ENCODE measurements around the gene LRRC73. TPM values are rescaled to one million over a fixed set of nuclear protein-coding genes. Genes with fewer than 3 reads are reported as not detected.
"Not testable (repeated sequence)": the region's sequence is repeated elsewhere in the genome, so short reads cannot be mapped to it uniquely, and the experiment has no call there.

The LRRC73 gene
- total RNA-seq, 1 experiment from 2014 or later = 0.19 TPM

GRCh38 chr6:43499028-43499815, 10.9 kb downstream of the LRRC73 start:
- DNase-seq = no peak
- Histone ChIP-seq H3K4me1 (ENCODE audit: low read length) (no peaks in the 10 kb centered on the region), H3K9me2 (replicated peaks; ENCODE audit: insufficient read depth, low read length) (no peaks in the 10 kb centered on the region), H3K4me2 (ENCODE audit: low read depth, low read length, poor library complexity, severe bottlenecking) (no peak overlapping the region), H2AFZ (ENCODE audit: low read length) (no peak overlapping the region), H3K9me3 (ENCODE audit: low read length) (no peaks in the 10 kb centered on the region), H3K4me3 (ENCODE audit: low read length) (no peak overlapping the region), H3K9ac (ENCODE audit: low read length) (no peak overlapping the region), H3K27me3 (ENCODE audit: low read length) (no peaks in the 10 kb centered on the region), H3K27ac (ENCODE audit: low read length) (no peak overlapping the region), H3K79me2 (ENCODE audit: low read length) (0 out of 2 replicates have a peak, but pooled peaks cover 5% of the 10 kb centered on the region), H4K20me1 (ENCODE audit: insufficient read depth, low read depth, low read length) (no peaks in the 10 kb centered on the region), H3K36me3 (ENCODE audit: insufficient read depth, low read length) (no peaks in the 10 kb centered on the region)

- not testable (repeated sequence) for DNase-seq; H3K9me3 ChIP-seq (ENCODE audit: low read length); H4K20me1 ChIP-seq (ENCODE audit: insufficient read depth, low read depth, low read length); H3K9ac ChIP-seq (ENCODE audit: low read length); H2AFZ ChIP-seq (ENCODE audit: low read length); H3K79me2 ChIP-seq (ENCODE audit: low read length); H3K27ac ChIP-seq (ENCODE audit: low read length); H3K27me3 ChIP-seq (ENCODE audit: low read length); H3K9me2 ChIP-seq (replicated peaks; ENCODE audit: insufficient read depth, low read length); H3K36me3 ChIP-seq (ENCODE audit: insufficient read depth, low read length); H3K4me2 ChIP-seq (ENCODE audit: low read depth, low read length, poor library complexity, severe bottlenecking); H3K4me3 ChIP-seq (ENCODE audit: low read length); H3K4me1 ChIP-seq (ENCODE audit: low read length)
Observed at GRCh38 chr6:43498291-43498690, 11.9 kb downstream of the LRRC73 start.

GRCh38 chr6:43497689-43498088, 12.5 kb downstream of the LRRC73 start:
- H2AFZ ChIP-seq (ENCODE audit: low read length) = no peak overlapping the region
- H3K36me3 ChIP-seq (ENCODE audit: insufficient read depth, low read length) = no peaks in the 10 kb centered on the region
- H3K4me1 ChIP-seq (ENCODE audit: low read length) = no peaks in the 10 kb centered on the region
- H3K9me3 ChIP-seq (ENCODE audit: low read length) = no peaks in the 10 kb centered on the region
- DNase-seq = no peak
- H3K9ac ChIP-seq (ENCODE audit: low read length) = no peak overlapping the region
- H3K27me3 ChIP-seq (ENCODE audit: low read length) = no peaks in the 10 kb centered on the region
- no peak overlapping the region for H3K4me3 ChIP-seq (ENCODE audit: low read length)
- H3K9me2 ChIP-seq (replicated peaks; ENCODE audit: insufficient read depth, low read length) = no peaks in the 10 kb centered on the region
- H3K79me2 ChIP-seq (ENCODE audit: low read length) = peaks cover 10% of the 10 kb centered on the region
- no peak overlapping the region for H3K4me2 ChIP-seq (ENCODE audit: low read depth, low read length, poor library complexity, severe bottlenecking)
- no peaks in the 10 kb centered on the region for H4K20me1 ChIP-seq (ENCODE audit: insufficient read depth, low read depth, low read length)
- no peak overlapping the region for H3K27ac ChIP-seq (ENCODE audit: low read length)

GRCh38 chr6:43497129-43497396, 13.1 kb downstream of the LRRC73 start:
- peaks cover 10% of the 10 kb centered on the region for H3K79me2 ChIP-seq (ENCODE audit: low read length)
- H3K27ac ChIP-seq (ENCODE audit: low read length) = no peak overlapping the region
- H3K4me2 ChIP-seq (ENCODE audit: low read depth, low read length, poor library complexity, severe bottlenecking) = no peak overlapping the region
- H3K36me3 ChIP-seq (ENCODE audit: insufficient read depth, low read length) = no peaks in the 10 kb centered on the region
- H3K9me3 ChIP-seq (ENCODE audit: low read length) = no peaks in the 10 kb centered on the region
- no peaks in the 10 kb centered on the region for H3K27me3 ChIP-seq (ENCODE audit: low read length)
- no peak overlapping the region for H3K9ac ChIP-seq (ENCODE audit: low read length)
- no peak for DNase-seq
- no peaks in the 10 kb centered on the region for H3K9me2 ChIP-seq (replicated peaks; ENCODE audit: insufficient read depth, low read length)
- H3K4me1 ChIP-seq (ENCODE audit: low read length) = no peaks in the 10 kb centered on the region
- no peak overlapping the region for H3K4me3 ChIP-seq (ENCODE audit: low read length)
- H4K20me1 ChIP-seq (ENCODE audit: insufficient read depth, low read depth, low read length) = no peaks in the 10 kb centered on the region
- no peak overlapping the region for H2AFZ ChIP-seq (ENCODE audit: low read length)

GRCh38 chr6:43496370-43497128, 13.6 kb downstream of the LRRC73 start:
- Histone ChIP-seq H3K4me3 (ENCODE audit: low read length) (no peak overlapping the region), H3K36me3 (ENCODE audit: insufficient read depth, low read length) (no peaks in the 10 kb centered on the region), H2AFZ (ENCODE audit: low read length) (no peak overlapping the region), H3K27me3 (ENCODE audit: low read length) (no peaks in the 10 kb centered on the region), H4K20me1 (ENCODE audit: insufficient read depth, low read depth, low read length) (no peaks in the 10 kb centered on the region), H3K9me2 (replicated peaks; ENCODE audit: insufficient read depth, low read length) (no peaks in the 10 kb centered on the region), H3K4me2 (ENCODE audit: low read depth, low read length, poor library complexity, severe bottlenecking) (no peak overlapping the region), H3K27ac (ENCODE audit: low read length) (no peak overlapping the region), H3K4me1 (ENCODE audit: low read length) (no peaks in the 10 kb centered on the region), H3K9me3 (ENCODE audit: low read length) (no peaks in the 10 kb centered on the region), H3K9ac (ENCODE audit: low read length) (no peak overlapping the region), H3K79me2 (ENCODE audit: low read length) (peaks cover 14% of the 10 kb centered on the region)
- DNase-seq = peak; percentile 64

GRCh38 chr6:43495409-43495941, 14.7 kb downstream of the LRRC73 start:
- H3K79me2 ChIP-seq (ENCODE audit: low read length) = peaks cover 15% of the 10 kb centered on the region
- peak; percentile 28 for DNase-seq
- no peaks in the 10 kb centered on the region for H3K36me3 ChIP-seq (ENCODE audit: insufficient read depth, low read length)
- no peaks in the 10 kb centered on the region for H4K20me1 ChIP-seq (ENCODE audit: insufficient read depth, low read depth, low read length)
- no peaks in the 10 kb centered on the region for H3K27me3 ChIP-seq (ENCODE audit: low read length)
- H3K9me3 ChIP-seq (ENCODE audit: low read length) = no peaks in the 10 kb centered on the region
- H3K4me3 ChIP-seq (ENCODE audit: low read length) = no peak overlapping the region
- H3K9ac ChIP-seq (ENCODE audit: low read length) = no peak overlapping the region
- H3K9me2 ChIP-seq (replicated peaks; ENCODE audit: insufficient read depth, low read length) = no peaks in the 10 kb centered on the region
- H3K4me1 ChIP-seq (ENCODE audit: low read length) = no peaks in the 10 kb centered on the region
- no peak overlapping the region for H3K4me2 ChIP-seq (ENCODE audit: low read depth, low read length, poor library complexity, severe bottlenecking)
- H2AFZ ChIP-seq (ENCODE audit: low read length) = no peak overlapping the region
- H3K27ac ChIP-seq (ENCODE audit: low read length) = no peak overlapping the region

- peak; percentile 32 for DNase-seq
Observed at GRCh38 chr6:43494766-43495165, 15.4 kb downstream of the LRRC73 start.

GRCh38 chr6:43494321-43494720, 15.8 kb downstream of the LRRC73 start:
- H3K4me3 ChIP-seq (ENCODE audit: low read length) = no peak overlapping the region
- peaks cover 21% of the 10 kb centered on the region for H3K79me2 ChIP-seq (ENCODE audit: low read length)
- H3K27ac ChIP-seq (ENCODE audit: low read length) = no peak overlapping the region
- no peaks in the 10 kb centered on the region for H3K9me3 ChIP-seq (ENCODE audit: low read length)
- no peaks in the 10 kb centered on the region for H3K36me3 ChIP-seq (ENCODE audit: insufficient read depth, low read length)
- H3K4me1 ChIP-seq (ENCODE audit: low read length) = no peaks in the 10 kb centered on the region
- DNase-seq = peak; percentile 29
- no peak overlapping the region for H3K9ac ChIP-seq (ENCODE audit: low read length)
- no peaks in the 10 kb centered on the region for H4K20me1 ChIP-seq (ENCODE audit: insufficient read depth, low read depth, low read length)
- no peak overlapping the region for H3K4me2 ChIP-seq (ENCODE audit: low read depth, low read length, poor library complexity, severe bottlenecking)
- no peak overlapping the region for H2AFZ ChIP-seq (ENCODE audit: low read length)
- no peaks in the 10 kb centered on the region for H3K9me2 ChIP-seq (replicated peaks; ENCODE audit: insufficient read depth, low read length)
- H3K27me3 ChIP-seq (ENCODE audit: low read length) = no peaks in the 10 kb centered on the region

More at GRCh38 chr6:43494766-43495165, 15.4 kb downstream of the LRRC73 start:
- Histone ChIP-seq H3K27me3 (ENCODE audit: low read length) (no peaks in the 10 kb centered on the region), H3K36me3 (ENCODE audit: insufficient read depth, low read length) (no peaks in the 10 kb centered on the region), H3K4me3 (ENCODE audit: low read length) (no peak overlapping the region), H3K9me2 (replicated peaks; ENCODE audit: insufficient read depth, low read length) (no peaks in the 10 kb centered on the region), H2AFZ (ENCODE audit: low read length) (no peak overlapping the region), H3K27ac (ENCODE audit: low read length) (no peak overlapping the region), H3K9ac (ENCODE audit: low read length) (no peak overlapping the region), H4K20me1 (ENCODE audit: insufficient read depth, low read depth, low read length) (no peaks in the 10 kb centered on the region), H3K79me2 (ENCODE audit: low read length) (peaks cover 20% of the 10 kb centered on the region), H3K9me3 (ENCODE audit: low read length) (no peaks in the 10 kb centered on the region), H3K4me1 (ENCODE audit: low read length) (no peaks in the 10 kb centered on the region), H3K4me2 (ENCODE audit: low read depth, low read length, poor library complexity, severe bottlenecking) (no peak overlapping the region)
